IPS-15b (cell line): Measurements from ENCODE around the gene CAPN10.

Source experiments
- H3K27me3 ChIP-seq: one replicate; pipeline ENCODE4 v1.6.1; 2013; ENCODE audit warnings: low read length; ENCODE audit not compliant: control insufficient read depth, insufficient read depth
- H3K36me3 ChIP-seq: one replicate; pipeline ENCODE4 v1.6.1; 2013; ENCODE audit warnings: low read length; ENCODE audit not compliant: control insufficient read depth, insufficient read depth
- H3K4me1 ChIP-seq: one replicate; pipeline ENCODE4 v1.6.1; 2013; ENCODE audit warnings: mild to moderate bottlenecking, low read length; ENCODE audit not compliant: control insufficient read depth, insufficient read depth
- H3K4me3 ChIP-seq: one replicate; pipeline ENCODE4 v1.5.1; 2013; ENCODE audit warnings: low read depth, low read length
- H3K9ac ChIP-seq: one replicate; pipeline ENCODE4 v1.6.1; 2013; ENCODE audit warnings: low read depth, mild to moderate bottlenecking, low read length
- H3K9me3 ChIP-seq: one replicate; pipeline ENCODE4 v1.6.1; 2013; ENCODE audit warnings: mild to moderate bottlenecking, low read length; ENCODE audit not compliant: control insufficient read depth, insufficient read depth

Gene CAPN10

DNA sequence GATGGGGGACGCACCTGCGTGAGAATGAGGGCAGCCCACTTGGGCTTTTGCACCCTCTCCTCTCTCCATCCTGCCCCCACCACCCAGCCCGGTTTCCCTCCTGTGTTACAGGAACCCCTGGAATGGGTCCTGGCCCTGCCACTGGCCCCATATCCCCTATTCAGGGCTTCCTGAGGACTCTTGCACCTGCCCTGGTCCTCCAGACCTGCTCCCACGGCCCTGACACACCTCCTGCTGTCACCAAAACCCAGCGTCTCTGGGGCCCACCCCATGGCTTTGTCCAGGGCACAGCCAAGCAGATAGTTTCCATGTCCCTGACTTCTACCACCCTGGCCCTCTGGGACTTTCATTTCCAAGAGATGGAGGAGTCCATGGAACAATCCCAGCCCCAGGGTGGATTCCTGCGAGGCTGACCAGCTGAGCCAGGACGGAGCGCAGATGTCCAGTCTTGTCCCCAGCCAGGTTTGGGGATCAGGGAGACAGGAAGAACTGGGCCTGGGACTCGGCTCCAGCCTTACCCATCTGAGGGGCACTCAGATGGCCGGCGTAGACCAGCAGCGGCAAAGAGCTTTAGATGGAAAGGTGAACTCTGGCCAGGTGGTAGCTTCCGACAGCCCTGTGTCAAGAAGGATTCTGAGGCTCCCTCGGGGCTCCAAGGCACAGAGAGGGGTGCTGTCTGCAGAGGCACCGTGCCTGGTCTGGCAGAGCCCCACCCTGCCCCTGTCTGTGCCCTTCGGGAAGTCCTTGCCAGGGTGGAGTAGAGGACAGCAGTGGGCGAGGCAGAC lies 50.8 kb downstream of the CAPN10 start:
- Histone ChIP-seq H3K27me3 (no peaks in the 10 kb centered on the region), H3K36me3 (no peaks in the 10 kb centered on the region), H3K9me3 (peaks cover 10% of the 10 kb centered on the region), H3K4me3 (no peak overlapping the region), H3K9ac (no peak overlapping the region), H3K4me1 (no peaks in the 10 kb centered on the region)

DNA sequence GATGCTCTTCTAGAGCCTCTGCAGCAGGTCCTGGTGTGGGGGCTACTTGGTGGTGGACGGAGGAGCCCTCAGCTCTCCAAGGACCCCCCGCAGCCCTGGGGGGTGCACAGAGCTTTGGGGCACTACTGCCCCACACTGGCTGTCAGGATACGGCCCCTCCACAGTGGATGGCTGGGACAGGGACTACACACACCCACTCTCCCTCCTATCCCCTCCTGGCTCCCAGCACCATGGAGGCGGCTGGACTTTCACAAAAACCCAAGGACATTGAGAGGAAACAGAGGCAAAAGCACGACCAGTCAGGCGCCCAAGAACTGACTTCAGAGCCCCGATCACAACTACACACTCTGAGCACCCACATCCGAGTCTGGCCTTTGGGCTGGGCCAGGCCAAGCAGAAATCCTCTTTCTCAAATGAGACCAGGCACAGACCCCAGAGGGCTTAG lies 51.4 kb downstream of the CAPN10 start:
- Histone ChIP-seq H3K4me1 (no peaks in the 10 kb centered on the region), H3K9ac (no peak overlapping the region), H3K36me3 (no peaks in the 10 kb centered on the region), H3K27me3 (no peaks in the 10 kb centered on the region), H3K9me3 (peaks cover 7% of the 10 kb centered on the region), H3K4me3 (no peak overlapping the region)

DNA sequence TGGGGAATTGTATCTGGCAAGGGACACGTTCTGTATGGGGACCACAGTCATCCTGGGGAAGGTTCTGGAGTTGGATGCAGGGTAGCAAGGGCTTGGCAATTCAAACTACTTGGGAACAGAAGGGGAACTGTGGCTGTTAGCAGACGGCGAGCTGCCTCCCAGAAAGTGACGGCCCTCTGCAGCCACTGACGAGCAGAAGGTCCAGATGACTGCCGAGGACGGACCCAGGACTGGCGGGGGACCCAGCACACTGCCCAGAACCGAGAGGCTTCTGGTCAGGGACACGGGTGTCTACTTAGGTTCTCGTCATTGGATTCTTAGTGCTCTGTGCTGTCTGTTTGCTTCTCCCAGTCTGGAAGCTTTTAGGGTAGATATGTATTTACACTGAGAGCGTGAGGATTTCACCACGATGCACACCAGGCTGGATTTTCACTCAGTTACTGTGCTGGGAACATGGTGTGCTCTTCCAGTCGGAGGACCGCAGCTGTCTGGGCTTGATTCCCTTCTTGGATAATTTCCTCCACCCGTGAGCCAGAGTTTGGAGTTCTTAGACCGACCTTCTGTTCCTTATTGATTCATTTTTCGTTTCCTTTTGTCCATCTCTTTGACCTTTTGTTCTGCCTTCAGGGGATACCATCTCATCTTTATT lies 52.1 kb downstream of the CAPN10 start:
- H3K9me3 ChIP-seq = peaks cover 5% of the 10 kb centered on the region
- H3K9ac ChIP-seq = no peak overlapping the region

DNA sequence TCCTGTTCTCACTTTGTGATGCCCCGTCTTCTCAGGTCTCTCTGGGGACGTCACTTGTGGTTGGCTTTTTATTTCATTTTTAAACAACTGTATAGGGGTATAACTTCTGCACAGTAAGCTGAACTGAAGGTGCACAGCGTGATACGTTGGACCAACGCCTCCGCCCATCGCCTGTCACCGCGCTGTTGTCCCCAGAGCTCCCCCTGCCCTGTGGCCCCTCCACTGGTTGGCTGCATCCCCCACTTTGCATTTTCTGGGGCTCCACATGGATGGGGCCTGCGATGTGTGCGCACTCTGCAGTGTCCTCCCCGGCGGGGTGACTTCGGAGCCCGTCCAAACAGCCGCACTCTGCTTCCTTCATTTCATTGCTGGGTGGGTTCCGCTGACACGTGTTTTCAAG lies 53.0 kb downstream of the CAPN10 start:
- H3K36me3 ChIP-seq = no peaks in the 10 kb centered on the region
- no peak overlapping the region for H3K9ac ChIP-seq
- no peaks in the 10 kb centered on the region for H3K9me3 ChIP-seq
- H3K4me1 ChIP-seq = no peaks in the 10 kb centered on the region
- no peaks in the 10 kb centered on the region for H3K27me3 ChIP-seq
- H3K4me3 ChIP-seq = no peak overlapping the region

More for the DNA sequence above, 52.1 kb downstream of the CAPN10 start:
- Histone ChIP-seq H3K27me3 (no peaks in the 10 kb centered on the region), H3K36me3 (no peaks in the 10 kb centered on the region), H3K4me3 (no peak overlapping the region), H3K4me1 (no peaks in the 10 kb centered on the region)

DNA sequence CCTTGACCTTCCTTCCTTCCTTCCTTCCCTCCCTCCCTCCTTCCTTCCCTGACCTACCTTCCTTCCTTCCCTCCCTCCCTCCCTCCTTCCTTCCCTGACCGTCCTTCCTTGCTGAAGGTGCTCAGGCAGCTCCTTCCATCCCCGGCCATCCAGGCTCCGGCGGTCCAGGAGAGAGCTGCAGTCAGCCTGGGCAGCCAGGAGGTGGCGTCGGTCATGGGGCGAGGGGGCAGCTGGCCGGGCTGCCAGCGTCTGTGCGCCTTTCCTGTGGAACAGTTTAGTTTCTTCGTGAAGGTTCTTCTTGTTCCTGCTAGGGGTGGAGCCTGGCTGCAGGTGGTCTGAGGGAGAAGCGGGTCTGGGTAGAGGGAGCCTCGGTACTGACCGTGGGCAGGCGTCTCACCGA lies 54.4 kb downstream of the CAPN10 start:
- Histone ChIP-seq H3K9ac (no peak overlapping the region), H3K36me3 (no peaks in the 10 kb centered on the region), H3K4me1 (no peaks in the 10 kb centered on the region), H3K27me3 (no peaks in the 10 kb centered on the region), H3K4me3 (no peak overlapping the region), H3K9me3 (no peaks in the 10 kb centered on the region)

DNA sequence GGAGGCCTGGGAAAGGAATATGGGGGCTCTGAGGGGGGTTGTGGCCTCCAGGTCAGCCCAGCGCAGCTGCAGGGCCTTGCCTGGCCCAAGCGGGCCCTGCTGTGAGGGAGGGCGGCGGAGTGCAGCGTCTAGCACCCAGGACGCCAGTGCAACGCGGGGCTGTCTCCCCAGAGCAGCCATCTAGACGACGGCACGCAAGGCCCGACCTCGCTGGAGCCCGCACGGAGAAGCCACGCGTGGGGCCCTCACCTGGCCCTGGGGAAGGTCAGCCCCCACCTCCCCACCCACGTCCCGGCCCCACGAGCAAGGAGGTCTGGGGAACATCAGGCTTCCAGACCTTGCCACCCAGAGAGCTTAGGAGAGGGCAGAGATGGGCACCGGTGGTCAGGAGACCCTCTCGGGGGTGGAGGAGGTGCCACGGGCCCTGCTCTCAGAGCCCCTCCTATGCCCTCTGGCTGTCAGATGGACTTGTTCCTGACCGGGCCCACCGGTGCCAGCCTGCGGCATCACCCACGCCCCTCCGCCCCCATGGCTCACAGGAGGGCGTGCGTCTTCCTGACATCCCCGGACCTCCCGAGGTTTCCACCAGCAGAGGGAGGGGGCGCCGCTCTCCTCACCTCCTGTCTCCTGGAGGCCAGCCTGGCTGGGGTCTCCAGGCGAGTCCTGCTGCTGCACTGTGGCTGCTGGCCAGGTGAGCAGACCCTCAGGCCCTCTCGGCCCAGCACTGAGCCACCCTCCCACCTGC lies 55.7 kb downstream of the CAPN10 start:
- H3K36me3 ChIP-seq = no peaks in the 10 kb centered on the region
- no peak overlapping the region for H3K9ac ChIP-seq
- no peaks in the 10 kb centered on the region for H3K4me1 ChIP-seq
- H3K27me3 ChIP-seq = no peaks in the 10 kb centered on the region
- H3K4me3 ChIP-seq = no peak overlapping the region
- no peaks in the 10 kb centered on the region for H3K9me3 ChIP-seq

DNA sequence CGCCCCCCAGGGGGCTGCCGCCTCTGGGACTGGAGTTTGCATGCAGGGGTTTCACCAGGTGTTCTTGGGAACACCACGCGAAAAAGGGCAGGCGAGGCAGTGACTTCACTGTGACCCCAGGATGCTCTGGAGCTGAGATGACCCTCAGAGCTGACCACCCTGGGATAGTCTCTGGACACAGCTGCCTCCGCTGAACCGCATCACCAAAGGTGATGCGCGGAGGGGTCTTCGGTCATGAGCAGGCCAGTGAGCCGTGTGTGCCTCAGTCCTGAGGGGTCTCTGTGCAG lies 56.2 kb downstream of the CAPN10 start:
- no peak overlapping the region for H3K9ac ChIP-seq
- no peaks in the 10 kb centered on the region for H3K4me1 ChIP-seq
- no peak overlapping the region for H3K4me3 ChIP-seq
- no peaks in the 10 kb centered on the region for H3K27me3 ChIP-seq
- H3K9me3 ChIP-seq = no peaks in the 10 kb centered on the region
- H3K36me3 ChIP-seq = no peaks in the 10 kb centered on the region

DNA sequence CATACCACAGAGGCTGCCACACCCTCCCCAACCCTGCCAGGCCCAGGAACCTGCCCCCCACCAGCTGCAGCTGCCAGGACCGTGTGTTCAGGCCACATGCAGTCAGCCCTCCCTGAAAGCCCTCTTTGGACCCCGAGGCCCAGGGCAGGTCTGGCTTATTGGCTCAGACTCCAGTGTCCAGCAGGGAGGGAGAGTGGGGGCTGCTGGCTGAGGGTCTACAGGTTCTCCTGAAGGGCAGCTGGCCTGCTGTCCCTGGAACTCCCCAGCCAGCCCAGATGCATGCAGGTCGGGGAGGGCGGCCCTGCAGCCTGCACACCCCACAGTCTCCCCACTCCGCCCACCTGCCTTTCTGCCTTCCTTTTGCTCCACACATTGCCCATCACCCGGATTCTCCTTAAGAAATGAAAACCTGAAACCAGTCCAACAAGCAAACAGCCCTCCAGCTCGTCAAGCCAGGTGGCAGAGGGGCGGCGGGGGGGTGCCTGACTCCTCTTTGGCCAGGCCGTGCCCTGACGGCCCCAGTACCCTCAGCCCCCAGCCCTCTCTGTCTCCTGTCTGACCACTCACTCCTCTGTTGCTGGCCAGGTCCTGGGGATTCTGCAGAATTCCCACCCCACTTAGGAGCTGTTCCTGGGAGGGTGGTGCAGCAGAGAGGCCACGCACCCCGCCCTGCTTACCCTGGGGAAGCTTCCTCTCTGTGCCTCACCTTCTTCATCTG lies 56.7 kb downstream of the CAPN10 start:
- Histone ChIP-seq H3K4me3 (no peak overlapping the region), H3K36me3 (no peaks in the 10 kb centered on the region), H3K4me1 (no peaks in the 10 kb centered on the region), H3K9ac (no peak overlapping the region), H3K9me3 (no peaks in the 10 kb centered on the region), H3K27me3 (no peaks in the 10 kb centered on the region)

DNA sequence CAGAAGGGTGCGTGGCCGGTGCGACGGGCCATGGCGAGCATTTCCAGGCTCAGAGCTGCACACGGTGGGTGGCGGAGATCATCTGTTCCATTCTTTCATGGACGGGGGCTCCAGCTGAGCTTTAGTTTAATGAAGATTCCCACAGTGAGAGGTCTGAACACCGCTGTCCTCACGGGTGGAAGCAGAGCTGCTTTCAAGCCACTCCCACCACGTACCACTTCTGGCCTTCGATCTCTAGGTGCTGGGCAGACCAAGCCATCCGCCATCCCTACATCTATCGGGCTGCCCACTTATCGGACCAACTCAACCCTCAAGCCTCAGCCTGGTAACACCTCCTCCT lies 57.2 kb downstream of the CAPN10 start:
- Histone ChIP-seq H3K9ac (no peak overlapping the region), H3K27me3 (no peaks in the 10 kb centered on the region)

DNA sequence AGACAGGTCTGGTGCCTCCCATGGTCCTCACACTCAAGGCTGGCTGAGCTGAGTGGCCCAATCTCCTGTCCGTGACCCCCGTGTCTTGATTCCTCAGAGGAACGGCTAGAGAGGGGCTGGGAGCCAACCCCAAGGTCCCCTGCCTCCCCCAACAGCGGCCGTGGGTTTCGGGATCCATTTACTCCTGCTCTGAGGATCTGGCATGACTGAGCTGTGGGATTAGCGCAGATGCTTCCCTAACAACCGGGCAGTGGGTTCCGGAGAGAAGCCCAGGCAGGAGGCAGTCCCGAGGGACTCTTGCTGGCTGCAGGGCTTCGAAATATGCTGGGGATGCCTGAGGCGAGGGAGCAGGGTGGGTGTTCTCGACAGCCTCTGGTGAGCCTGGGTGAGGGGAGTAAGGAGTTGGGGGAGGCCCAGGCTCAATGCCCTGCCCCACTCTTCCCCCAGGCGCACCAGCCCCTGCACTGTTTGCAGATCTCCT lies 57.7 kb downstream of the CAPN10 start:
- Histone ChIP-seq H3K4me1 (no peaks in the 10 kb centered on the region), H3K27me3 (no peaks in the 10 kb centered on the region), H3K36me3 (no peaks in the 10 kb centered on the region), H3K9me3 (no peaks in the 10 kb centered on the region), H3K4me3 (no peak overlapping the region), H3K9ac (no peak overlapping the region)

More for the DNA sequence above, 57.2 kb downstream of the CAPN10 start:
- Histone ChIP-seq H3K9me3 (no peaks in the 10 kb centered on the region), H3K4me1 (no peaks in the 10 kb centered on the region), H3K36me3 (no peaks in the 10 kb centered on the region), H3K4me3 (no peak overlapping the region)

DNA sequence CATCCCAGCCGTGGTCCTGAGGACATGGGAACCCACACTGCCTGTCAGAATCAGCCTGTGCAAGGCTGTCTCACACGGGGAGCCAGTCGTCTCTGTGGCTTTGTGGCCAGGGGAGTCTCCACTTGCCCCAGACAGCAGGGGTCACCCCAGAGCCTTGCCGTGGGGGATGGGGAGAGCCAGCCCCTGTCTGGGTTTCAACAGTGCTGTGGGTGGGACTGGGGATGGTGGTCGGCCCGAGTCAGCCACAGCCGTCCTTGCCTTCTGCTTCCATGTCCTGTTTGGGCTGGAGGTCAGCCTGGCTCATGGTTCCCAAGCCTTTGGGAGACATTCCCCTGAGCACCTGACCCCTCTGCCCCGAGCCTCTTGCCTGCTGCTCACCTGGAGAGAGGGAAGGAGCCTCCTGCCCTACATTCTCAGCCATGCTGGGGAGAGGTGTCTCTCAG lies 58.3 kb downstream of the CAPN10 start:
- no peaks in the 10 kb centered on the region for H3K9me3 ChIP-seq
- no peaks in the 10 kb centered on the region for H3K27me3 ChIP-seq
- no peak overlapping the region for H3K9ac ChIP-seq
- no peaks in the 10 kb centered on the region for H3K36me3 ChIP-seq
- no peak overlapping the region for H3K4me3 ChIP-seq
- no peaks in the 10 kb centered on the region for H3K4me1 ChIP-seq
